ENCODE results near the gene SCN9A. TPM values are rescaled to one million over a fixed set of nuclear protein-coding genes. Genes with fewer than 3 reads are reported as not detected.

SCN9A gene
- total RNA-seq, 1 donor from 2014 or later, result 8.4 TPM

GRCh38 chr2:166307326-166307725 lies 68.4 kb downstream of the SCN9A start:
- no peak overlapping the region for H3K4me3 ChIP-seq (ENCODE audit: low read depth, low read length)
- no peak for FAIRE-seq
- TF ChIP-seq, protein P1, sequence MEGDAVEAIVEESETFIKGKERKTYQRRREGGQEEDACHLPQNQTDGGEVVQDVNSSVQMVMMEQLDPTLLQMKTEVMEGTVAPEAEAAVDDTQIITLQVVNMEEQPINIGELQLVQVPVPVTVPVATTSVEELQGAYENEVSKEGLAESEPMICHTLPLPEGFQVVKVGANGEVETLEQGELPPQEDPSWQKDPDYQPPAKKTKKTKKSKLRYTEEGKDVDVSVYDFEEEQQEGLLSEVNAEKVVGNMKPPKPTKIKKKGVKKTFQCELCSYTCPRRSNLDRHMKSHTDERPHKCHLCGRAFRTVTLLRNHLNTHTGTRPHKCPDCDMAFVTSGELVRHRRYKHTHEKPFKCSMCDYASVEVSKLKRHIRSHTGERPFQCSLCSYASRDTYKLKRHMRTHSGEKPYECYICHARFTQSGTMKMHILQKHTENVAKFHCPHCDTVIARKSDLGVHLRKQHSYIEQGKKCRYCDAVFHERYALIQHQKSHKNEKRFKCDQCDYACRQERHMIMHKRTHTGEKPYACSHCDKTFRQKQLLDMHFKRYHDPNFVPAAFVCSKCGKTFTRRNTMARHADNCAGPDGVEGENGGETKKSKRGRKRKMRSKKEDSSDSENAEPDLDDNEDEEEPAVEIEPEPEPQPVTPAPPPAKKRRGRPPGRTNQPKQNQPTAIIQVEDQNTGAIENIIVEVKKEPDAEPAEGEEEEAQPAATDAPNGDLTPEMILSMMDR (IDR thresholded peaks at IDR 0.05; ENCODE audit: insufficient read depth, low read length, severe bottlenecking), result no peak

DNA sequence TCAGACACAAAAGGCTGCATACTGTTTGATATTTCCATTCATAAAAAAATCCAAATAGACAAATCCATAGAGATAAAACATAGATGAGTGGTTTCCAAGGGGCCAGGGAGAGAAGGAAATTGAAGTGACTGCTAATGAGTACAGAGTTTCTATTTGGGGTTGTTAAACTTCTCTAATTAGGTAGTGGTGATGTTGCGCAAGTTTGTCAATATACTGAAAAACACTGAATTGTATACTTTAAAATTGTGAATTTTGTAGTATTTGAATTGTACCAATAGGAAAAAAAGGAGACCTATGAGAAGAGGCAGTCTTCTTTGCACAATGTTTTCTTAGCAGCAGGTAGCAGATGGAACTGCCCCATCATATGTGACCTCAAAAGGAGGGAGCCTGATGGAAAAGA lies 71.1 kb downstream of the SCN9A start:
- DNase-seq (ENCODE audit: low read depth) (no peak), FAIRE-seq (no peak)
- Histone ChIP-seq H3K4me3 (ENCODE audit: low read depth, low read length) (no peak overlapping the region), H3K36me3 (ENCODE audit: control insufficient read depth, insufficient read depth, low read length) (no peaks in the 10 kb centered on the region), H3K27me3 (ENCODE audit: control insufficient read depth, insufficient read depth, low read length) (no peaks in the 10 kb centered on the region)
- TF ChIP-seq, protein P1 (IDR thresholded peaks at IDR 0.05; ENCODE audit: insufficient read depth, low read length, severe bottlenecking), result no peak

More at GRCh38 chr2:166307326-166307725, 68.4 kb downstream of the SCN9A start:
- no peak for DNase-seq (ENCODE audit: low read depth)
- H3K27me3 ChIP-seq (ENCODE audit: control insufficient read depth, insufficient read depth, low read length), result no peaks in the 10 kb centered on the region
- no peaks in the 10 kb centered on the region for H3K36me3 ChIP-seq (ENCODE audit: control insufficient read depth, insufficient read depth, low read length)

DNA sequence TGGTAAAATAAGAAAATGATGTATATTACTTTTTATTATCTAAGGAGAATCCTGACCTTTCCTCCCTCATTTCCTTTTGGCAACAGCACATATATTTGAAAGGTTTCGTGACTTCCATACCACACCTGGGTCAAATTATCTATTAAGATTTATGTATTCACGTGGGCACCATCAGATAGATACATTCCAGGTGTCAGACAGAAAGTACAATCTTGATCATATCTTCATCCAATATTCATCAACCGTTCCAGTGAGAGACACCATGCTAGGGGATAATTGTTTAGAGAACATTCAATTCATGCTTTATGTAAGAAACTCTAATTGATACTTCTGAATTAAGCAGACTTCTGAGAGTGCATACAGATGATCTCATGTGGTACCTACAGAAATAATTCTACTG lies 73.7 kb downstream of the SCN9A start:
- FAIRE-seq (no peak), DNase-seq (ENCODE audit: low read depth) (no peak)
- Histone ChIP-seq H3K36me3 (ENCODE audit: control insufficient read depth, insufficient read depth, low read length) (no peaks in the 10 kb centered on the region), H3K27me3 (ENCODE audit: control insufficient read depth, insufficient read depth, low read length) (no peaks in the 10 kb centered on the region), H3K4me3 (ENCODE audit: low read depth, low read length) (no peak overlapping the region)
- TF ChIP-seq, protein P1 (IDR thresholded peaks at IDR 0.05; ENCODE audit: insufficient read depth, low read length, severe bottlenecking), result no peak

DNA sequence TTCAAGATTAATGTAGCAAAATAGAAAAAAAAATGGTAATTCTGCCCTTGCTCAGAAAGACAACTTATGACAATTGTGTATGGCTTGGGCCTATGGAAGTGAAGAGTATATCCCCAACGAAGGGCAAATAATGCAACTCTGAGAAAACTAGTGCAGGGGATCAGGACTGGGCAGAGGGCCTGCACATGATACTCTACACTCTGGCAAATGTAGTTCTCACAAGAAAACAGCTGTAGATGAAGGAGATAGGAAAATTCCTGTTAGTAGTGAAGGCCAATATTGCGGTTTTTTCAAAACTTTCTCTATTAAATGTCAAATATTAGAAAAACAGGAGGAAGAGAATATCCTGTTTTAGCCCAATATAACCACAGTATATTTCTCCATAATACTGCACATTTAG lies 77.8 kb downstream of the SCN9A start:
- Histone ChIP-seq H3K27me3 (ENCODE audit: control insufficient read depth, insufficient read depth, low read length) (no peaks in the 10 kb centered on the region), H3K4me3 (ENCODE audit: low read depth, low read length) (no peak overlapping the region), H3K36me3 (ENCODE audit: control insufficient read depth, insufficient read depth, low read length) (no peaks in the 10 kb centered on the region)
- no peak for DNase-seq (ENCODE audit: low read depth)
- FAIRE-seq, result no peak
- TF ChIP-seq, protein P1 (IDR thresholded peaks at IDR 0.05; ENCODE audit: insufficient read depth, low read length, severe bottlenecking), result no peak

- Histone ChIP-seq H3K4me3 (ENCODE audit: low read depth, low read length) (no peak overlapping the region), H3K36me3 (ENCODE audit: control insufficient read depth, insufficient read depth, low read length) (no peaks in the 10 kb centered on the region), H3K27me3 (ENCODE audit: control insufficient read depth, insufficient read depth, low read length) (no peaks in the 10 kb centered on the region)
- DNase-seq (ENCODE audit: low read depth), result peak; percentile 7
- TF ChIP-seq, protein P1 (IDR thresholded peaks at IDR 0.05; ENCODE audit: insufficient read depth, low read length, severe bottlenecking), result no peak
- no peak for FAIRE-seq
These were observed 81.8 kb downstream of the SCN9A start for GRCh38 chr2:166293984-166294383.

DNA sequence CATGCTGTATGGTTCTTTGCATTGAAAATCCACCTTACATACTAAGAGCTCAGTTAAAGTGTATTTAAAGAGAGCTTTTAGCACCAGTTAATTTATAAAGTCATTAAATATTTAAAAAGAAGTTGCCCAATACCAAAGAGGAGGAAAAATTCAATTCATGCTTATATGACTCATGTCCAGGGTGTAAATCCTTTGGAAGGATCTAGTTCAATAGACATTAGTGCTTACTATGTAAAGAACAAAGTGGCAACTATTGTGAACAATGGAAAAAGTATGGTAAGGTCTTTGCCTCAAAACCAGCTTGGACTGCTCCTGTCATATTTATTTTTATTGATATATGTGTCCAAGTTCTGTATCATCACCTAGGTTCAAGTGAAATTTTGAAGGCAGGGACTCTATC lies 90.5 kb downstream of the SCN9A start:
- TF ChIP-seq, protein P1 (IDR thresholded peaks at IDR 0.05; ENCODE audit: insufficient read depth, low read length, severe bottlenecking), result no peak
- DNase-seq (ENCODE audit: low read depth) (peak; percentile 47), FAIRE-seq (no peak)
- Histone ChIP-seq H3K36me3 (ENCODE audit: control insufficient read depth, insufficient read depth, low read length) (no peaks in the 10 kb centered on the region), H3K27me3 (ENCODE audit: control insufficient read depth, insufficient read depth, low read length) (no peaks in the 10 kb centered on the region), H3K4me3 (ENCODE audit: low read depth, low read length) (no peak overlapping the region)
